HG02973 (cell line): ENCODE measurements around the gene SLC16A6.
"Not testable (repeated sequence)": the region's sequence is repeated elsewhere in the genome, so short reads cannot be mapped to it uniquely, and the experiment has no call there.

Experiments used
- ATAC-seq: cut with Tn5 transposase; IDR thresholded peaks from one replicate; pipeline ENCODE4 v1.9.1; 2021; ENCODE audit warnings: moderate library complexity; ENCODE audit not compliant: unreplicated experiment

Gene SLC16A6

DNA sequence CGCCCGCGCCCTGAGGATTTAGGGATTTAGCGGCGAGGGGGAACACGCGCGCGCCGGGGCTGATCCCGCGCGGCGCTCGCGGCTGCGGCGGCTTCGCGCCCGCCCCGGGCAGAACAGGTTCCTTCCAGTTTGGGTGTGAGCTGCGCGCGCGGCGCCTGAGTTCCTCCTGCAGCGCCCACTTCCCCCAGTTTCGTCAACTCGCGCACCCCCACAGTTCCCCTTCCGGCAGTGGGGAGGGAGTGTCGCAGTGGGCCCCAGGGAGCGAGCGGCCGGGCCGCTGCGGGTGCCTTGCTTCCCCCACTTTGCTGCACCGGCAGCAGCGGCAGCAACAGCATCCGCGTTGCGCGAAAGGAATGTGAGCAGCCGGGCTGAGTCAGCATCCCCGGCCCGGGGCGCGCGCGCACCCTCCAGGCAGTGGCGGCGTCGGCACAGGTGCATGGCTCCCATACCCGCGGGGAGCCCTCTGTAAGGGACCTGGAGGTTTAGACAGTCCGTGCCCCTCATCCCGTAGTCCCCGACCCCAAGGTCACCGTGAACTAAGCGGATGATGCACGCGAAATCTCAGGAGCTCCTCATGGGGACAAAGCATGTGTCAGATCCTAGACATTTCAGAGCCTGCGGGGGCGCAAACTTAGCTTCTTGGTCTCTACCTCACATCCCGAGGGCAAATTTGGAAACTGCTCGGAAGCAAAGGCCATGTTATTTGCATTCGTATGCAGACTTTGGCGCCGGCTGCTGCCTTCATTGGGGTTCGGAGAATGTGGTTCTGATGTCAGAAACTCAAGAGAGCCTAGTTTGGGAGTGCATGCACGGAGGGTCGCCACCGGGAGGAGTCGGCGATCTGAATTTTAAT is 1.1 kb upstream of the SLC16A6 start:
- peak; percentile 53 for ATAC-seq

DNA sequence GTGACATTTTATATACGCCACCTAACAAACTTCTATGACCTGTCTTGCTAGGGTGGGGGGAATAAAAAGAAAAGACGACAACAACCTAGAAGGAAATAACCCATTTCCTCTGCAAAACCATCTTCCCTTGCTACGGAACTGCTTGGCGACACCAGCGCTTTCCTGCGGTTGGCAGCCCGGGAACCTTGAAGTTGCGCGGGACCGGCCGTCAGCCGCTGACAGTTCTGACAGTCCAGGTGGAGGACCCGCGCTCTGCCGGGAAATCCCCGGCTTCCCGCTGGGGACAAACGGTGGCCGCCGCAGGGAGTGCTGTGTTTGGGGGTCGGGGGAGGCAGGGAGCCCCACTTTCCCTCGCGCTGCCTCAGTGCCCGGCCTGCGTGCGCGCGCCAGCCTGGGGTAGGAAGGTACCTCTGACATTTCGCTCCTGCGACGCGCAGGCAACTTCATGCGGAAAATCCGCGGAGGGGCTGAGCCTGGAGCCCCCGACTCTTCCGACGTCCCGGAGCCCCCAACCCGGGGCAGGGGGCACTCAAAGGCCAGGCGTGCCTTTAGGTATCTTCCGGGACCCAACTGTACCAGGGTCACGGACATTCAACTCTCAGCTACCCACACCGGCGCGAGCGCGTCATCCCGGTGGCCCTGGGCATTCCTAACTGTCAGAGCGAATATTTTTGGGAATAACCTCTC is 516 bp downstream of the SLC16A6 start:
- ATAC-seq: no peak

DNA sequence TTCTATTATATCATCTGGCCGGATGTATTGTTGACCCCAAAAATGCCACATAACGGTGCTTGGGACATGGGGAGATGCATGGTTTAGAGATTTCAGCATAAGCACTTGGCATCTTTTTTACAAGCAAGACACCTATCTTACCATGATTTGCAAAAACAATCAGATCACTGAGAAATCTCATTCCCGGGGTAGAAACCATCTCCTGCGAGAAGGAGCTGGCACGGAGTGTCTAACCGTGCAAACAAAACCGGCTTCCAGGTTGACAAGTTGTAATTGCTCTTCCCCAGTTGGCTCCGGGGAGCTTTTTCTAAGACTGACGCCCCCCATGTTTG is 1.0 kb downstream of the SLC16A6 start:
- ATAC-seq: no peak

DNA sequence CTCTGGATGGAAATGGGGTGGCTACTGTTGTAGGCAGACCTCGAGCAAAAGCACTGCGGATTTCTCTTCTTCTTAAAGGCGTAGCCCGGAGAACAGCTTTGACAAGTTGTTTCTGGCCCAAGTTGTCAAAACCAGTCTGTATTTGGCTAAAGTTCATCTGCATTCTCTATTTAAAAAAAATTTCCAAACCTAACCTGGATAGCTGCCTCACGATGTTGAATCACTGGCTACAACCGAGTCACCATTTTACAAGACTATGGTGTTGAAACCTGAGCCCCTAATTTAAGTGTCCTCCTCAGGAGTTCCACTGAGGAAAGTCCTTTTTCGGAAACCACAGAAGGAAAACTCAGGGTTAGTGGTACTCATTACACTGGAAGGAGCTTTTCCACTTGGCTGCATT is 1.5 kb downstream of the SLC16A6 start:
- no peak for ATAC-seq

DNA sequence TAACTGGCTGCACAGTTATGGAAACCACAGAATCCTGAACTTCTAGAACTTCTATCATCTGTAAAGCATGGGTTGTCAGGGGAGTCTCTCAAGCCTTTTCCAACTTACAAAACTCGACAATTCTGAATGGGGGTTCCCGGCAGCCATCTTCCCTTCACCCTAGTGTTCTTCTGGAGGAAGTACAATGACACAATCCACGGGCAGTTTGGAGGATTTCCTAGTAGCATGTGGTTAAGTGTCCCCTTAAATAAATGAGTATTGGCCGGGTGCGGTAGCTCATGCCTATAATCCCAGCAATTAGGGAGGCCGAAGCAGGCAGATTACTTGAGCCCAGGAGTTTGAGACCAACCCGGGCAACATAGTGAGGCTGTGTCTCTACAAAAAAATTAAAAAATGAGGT is 2.1 kb downstream of the SLC16A6 start:
- no peak for ATAC-seq

DNA sequence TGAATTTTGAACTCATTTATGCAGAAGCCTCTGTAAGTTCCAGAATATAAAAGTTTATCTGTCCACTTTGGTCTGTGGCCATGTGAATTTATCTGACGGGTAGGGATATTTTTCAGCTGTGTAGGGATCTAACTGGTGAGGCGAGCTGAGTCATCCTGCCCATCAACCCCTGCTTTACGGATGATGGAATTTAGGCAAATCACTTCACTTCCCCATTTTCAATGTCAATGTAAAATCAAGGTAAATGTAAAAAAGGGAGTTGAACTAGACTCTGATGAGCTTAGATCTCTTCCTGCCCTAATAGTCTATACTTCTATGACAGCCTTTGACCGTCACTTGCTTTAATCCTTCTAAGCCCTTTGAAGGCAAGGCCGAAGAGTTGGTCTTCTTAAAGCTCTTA is 2.6 kb downstream of the SLC16A6 start:
- no peak for ATAC-seq

DNA sequence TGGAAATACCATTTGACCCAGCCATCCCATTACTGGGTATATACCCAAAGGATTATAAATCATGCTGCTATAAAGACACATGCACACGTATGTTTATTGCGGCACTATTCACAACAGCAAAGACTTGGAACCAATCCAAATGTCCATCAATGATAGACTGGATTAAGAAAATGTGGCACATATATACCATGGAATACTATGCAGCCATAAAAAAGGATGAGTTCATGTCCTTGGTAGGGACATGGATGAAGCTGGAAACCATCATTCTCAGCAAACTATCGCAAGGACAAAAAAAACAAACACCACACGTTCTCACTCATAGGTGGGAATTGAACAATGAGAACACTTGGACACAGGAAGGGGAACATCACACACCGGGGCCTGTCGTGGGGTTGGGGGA is 9.0 kb downstream of the SLC16A6 start:
- ATAC-seq: not testable (repeated sequence)

DNA sequence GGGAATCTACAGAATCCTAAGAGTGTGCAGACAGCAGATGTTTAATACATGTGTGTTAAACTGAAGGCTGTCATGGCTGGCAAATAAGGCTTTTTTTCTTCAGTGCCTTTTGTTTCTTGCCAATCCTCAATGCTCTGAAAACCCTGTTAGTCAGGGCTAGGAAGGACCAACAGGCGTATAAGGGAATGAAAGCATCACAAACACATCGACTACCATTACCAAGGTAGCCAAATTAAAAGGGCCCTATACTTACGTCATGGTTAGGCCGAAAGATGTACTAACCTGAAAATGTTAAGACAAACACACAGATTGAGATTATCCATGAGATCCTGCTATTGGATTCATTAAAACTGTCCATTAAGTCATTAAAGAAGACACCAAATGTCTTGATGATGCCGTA is 13.1 kb downstream of the SLC16A6 start:
- ATAC-seq: no peak

DNA sequence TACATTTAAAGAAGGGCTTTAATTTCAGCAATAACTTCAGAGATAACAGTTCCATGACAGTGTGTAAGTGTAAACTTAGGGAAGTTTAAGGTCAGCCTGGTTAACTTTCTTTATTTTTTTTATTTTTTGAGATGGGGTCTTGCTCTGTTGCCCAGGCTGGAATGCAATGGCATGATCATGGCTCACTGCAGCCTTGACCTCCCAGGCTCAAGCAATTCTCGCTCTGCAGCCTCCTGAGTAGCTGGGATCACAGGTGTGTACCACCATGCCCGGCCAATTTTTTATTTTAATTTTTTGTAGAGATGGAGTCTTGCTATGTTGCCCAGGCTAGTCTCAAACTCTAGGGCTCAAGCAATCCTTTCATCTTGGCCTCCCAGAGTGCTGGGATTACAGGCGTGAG is 14.6 kb downstream of the SLC16A6 start:
- not testable (repeated sequence) for ATAC-seq

DNA sequence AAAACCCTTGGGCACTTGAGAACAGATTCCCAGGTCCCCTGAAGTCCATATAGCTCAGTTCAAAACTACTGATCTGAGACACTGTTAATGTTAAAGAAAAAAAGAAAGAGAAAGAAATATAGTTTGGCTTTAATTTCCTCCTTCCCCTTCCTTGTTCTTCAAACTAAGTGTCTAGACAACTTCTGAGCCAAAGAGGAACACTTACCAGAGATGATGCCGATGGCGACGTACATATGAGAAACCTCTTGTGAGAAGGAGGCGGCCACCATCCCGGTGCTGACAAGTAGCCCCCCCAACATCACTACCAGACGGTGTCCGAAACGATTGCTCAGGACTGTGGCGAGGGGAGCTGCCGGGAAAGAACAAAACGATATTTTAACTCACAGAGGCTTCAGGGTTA is 17.2 kb downstream of the SLC16A6 start:
- ATAC-seq: no peak

DNA sequence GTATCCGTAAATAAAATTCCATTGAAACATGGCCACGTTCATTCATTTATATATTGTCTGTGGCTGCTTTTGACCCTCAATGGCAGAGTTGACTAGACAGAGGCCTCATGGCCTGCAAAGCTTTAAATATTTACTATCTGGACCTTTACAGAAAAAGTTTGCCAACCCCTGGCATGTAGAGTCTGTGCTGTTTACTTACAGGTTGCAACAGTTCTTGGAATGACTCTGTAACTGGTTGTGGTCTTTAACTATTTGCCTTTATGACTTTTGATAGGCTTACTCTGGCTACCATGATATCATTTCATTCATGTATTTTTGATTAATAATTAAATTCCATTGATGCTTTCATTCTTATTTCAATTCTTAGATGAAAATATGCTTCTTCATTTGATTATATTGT is 25.1 kb downstream of the SLC16A6 start:
- ATAC-seq: not testable (repeated sequence)

DNA sequence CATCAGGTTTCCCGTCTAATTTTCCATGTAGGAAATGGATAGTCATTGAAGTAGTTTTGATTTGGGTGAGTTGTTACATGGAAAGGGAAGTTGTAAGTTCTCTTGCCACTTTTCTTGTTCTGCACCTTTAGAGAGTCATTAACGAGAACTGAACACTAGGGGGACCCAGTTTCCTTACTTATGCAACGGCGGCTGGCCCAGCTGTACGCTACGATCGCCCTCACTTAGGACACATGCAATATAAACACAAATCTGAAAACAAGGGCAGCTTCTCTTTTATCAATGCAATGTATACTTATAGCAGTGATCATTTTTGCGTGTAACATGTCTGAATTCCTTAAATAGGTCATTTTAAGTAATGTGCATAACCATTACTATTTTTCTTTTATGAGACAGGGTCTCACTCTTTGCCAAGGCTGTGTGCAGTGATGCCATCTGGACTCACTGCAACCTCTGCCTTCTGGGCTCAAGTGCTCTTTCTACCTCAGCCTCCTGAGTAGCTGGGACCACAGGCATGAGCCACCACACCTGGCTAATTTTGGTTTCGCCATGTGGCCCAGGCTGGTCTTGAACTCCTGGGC is 27.7 kb downstream of the SLC16A6 start:
- ATAC-seq: peak; percentile 45

DNA sequence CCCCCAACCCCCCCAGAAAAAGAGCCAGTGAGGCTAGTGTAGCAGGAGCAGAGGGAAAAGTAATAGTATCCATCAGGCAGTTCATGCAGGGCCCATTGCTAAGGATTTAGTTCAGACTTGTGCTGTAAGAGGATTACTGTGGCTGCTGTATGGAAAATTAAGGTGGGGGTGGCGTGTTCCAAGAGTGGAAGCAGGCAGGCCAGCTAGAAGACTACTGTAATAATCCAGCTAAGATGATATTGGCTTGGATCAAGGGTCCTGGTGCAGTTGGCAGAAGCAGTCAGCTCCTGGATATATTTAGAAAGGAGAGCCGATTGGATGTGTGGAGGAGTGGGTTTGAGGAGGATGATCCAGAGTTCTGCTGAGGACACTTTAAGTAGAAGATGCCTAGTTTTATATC is 28.5 kb downstream of the SLC16A6 start:
- not testable (repeated sequence) for ATAC-seq

DNA sequence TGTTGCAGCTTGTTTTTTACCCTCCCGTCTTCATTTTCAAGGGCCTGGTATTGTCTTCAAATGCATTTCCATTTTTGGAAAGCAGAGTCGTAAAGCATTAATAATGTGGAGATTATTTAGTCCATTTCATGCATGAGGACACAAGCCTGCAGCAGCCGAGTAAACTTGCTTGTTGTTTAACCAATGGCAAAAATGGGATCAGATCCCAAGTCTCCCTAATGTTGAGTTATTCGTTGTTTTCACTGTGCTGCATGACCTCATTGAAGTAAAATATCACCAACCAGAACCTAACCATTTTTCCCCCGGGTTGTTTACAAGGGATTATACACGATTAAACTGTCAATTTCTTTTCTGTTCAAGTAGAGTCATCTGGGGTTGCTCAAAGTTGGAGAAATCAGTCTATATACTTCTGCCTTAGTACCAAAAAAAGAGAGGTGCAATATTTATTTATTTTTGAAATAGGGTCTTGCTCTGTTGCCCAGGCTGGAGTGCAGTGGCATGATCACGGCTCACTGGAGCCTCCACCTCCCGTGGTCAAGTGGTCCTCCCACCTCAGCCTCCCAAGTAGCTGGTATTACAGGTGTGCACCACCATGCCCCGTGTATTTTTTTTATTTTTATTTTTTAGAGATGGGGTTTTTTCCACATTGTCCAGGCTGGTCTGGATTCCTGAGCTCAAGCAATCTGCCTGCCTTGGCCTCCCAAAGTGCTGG is 30.7 kb downstream of the SLC16A6 start:
- ATAC-seq: no peak

DNA sequence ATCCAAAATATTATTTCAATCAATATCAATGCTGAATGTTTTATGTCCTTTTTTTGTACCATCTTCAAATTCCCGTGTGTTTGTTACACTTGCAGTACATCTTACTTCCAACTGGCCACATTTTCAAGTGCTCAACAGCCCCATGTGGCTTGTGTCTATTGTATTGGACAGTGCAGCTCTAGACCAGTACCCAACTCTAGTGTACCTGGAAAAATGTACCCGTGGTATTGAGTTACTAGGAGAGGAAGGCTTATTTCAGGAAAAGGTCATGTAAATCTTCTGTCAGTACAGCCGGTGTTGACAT is 31.3 kb downstream of the SLC16A6 start:
- ATAC-seq: not testable (repeated sequence)

DNA sequence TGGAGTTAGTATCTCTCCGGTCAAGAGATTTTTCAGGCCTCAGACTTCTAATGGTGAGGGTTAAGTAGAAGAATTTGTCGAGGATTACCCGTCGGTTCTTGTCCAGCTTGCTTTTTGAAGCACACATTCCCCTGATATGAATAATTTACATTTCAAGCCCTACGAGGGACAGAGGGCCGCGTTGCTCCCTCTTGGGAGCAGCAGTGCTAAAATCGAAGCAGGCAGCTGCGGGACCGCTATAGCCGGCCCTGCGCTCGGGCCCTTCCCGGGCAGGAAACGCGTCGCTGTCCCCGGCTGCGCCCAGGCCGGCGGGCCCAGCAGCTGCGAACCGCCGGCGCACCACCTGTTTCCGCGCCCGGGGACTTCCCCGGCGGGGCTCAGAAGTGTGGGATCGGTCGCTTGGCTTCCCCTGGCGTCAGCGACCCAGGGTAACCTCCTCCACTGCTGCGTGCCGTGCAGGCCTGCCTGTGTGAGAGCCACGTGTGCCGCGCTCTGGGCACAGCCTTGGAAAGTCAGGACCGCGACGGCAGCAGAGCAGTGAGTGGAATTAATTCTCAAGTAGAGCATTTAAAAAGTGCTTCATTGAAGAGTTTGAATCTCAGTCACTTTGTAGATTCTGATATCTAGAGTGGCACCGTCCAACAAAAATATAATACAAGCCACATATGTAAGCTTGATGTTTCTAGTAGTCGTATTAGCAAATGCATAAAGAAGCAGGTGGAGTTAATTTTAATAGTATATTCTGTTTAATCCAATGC is 31.9 kb downstream of the SLC16A6 start:
- peak; percentile 82 for ATAC-seq

DNA sequence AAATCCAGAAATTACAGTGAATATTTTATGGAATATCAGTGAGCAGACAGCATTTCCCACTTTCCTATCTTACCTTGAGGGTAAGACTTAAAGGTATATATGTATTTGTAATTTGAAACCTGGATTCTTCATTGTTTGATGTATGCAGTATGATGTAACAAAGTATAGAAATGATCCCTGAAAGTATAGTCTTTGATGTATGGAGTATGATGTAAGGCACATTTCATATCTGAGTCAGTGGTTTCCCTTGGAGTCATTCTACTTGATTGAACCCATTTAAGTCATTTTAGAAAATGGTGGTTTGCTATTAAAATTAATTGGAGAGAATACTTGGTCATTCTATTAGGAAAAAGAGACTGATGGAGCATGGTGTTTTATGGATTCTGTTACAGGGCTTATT is 33.0 kb downstream of the SLC16A6 start:
- no peak for ATAC-seq

DNA sequence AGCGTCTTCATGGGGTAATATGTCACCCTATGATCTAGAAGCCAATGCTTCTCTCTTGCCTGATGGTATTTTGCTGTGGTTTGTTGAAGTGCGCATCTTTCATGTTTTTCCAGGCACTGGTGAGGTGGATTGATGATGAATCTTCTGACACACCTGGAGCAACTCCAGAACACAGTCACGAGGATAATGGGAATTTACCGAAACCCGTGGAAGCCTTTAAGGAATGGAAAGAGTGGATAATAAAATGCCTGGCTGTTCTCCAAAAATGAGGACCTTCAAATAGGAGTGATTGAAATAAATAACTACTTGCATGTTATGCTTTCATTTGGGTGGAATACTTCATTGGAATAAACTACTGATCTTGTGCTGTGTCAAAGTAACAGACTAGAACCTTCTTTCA is 34.2 kb downstream of the SLC16A6 start:
- not testable (repeated sequence) for ATAC-seq

DNA sequence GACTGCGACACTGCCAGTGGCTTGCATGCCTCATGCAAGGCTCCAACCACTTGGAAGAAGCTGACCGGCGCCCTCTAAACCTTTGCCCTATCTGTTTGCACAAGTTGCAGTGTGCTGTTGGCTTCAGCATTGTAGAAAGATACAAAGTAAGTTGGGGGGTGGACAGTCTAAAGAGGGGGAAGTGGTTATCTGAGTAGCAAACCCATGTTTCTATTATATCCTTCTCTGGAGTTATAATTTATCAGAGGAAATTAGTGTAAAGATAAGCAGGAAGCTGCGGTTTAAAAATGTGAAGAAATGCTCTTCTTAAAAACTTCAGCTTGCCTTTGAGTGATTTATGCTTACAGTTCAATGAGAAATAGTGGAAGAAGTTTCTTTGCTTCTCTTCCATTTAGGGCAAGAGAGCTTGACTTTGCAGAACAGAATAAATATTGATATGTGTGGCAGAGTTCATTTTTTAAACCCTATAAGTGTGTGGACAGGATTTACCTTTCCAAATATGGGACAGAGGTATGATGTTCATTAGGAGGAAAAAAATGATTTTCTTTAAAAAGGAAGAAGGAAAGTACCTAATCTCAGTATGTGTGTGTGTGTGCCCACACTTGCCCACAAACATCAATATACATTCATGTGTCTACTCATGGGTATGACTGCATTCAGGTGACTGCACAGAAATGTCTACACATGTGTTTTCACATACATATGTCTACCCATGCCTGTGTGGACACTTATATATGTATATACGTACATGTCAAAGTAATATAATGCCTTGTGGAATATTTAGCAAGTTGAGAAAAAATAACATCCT is 35.0 kb downstream of the SLC16A6 start:
- ATAC-seq: no peak

DNA sequence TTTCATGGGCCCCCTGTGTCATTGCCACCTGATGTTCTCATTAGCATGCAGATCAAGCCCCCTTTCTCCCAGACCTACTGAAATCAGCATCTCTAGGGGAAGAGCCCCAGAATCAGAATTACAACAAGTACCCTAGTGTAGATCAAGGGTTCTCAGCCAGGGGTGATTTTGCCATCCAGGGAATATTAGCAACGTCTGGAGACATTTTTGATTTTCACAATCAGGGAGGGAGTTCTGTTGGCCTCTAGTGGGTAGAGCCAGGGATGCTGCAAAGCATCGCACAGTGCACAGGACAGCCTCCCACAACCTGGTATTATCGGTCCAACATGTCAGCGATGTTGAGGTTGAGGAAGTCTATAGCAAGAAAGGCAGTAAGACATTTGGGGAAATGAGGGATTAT is 35.8 kb downstream of the SLC16A6 start:
- ATAC-seq: no peak
